ENCODE measurements around the gene DR1.

Gene DR1

DNA sequence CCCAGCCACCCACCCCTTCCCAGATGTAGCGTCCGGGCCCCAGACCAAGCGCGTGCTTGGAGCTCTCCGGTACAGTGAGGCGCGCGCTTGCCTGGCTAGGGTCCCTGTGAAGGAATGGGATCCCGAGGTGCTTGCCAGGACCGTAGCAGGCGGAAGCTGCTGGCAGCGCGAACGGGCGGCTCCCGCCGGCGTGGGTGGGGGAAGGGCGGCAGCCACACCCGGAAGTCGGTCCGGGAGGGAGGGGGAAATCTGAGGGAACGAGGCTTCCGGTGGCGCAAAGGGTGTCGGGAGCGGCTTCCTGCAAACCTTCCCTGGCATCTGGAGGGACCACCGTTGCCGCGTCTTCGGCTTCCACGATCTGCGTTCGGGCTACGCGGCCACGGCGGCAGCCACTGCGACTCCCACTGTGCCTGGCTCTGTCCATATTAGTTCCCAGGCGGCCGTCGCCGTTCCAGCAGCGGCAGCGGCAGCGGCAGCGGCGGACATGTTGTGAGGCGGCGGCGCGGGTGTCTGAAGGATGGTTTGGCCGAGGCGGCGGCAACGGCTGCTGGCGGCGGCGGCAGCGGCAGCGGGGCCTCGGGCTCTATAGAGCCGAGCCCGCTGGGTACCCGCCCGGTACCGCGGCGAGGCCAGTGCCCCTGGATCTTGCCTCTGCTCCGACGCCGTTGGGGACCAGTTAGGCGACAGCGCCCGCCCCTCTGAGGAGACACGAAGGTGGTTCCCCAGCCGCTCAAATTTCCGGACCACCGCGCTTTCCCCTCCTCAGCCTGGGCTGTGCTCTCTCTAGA is at the start of gene DR1:
Gene DR1, plus strand, starts transcription at position 275 of the 788 bp plus-strand sequence. CDS start 739 bp downstream, outside the sequence.
- H3K9ac ChIP-seq (ENCODE audit: low read depth, low read length) = peak within 1 kb of the TSS; percentile 93
- no peaks in the 10 kb centered on the region for H3K36me3 ChIP-seq (ENCODE audit: control insufficient read depth, insufficient read depth, low read length)
- H3K27me3 ChIP-seq (ENCODE audit: control insufficient read depth, insufficient read depth, low read length) = no peaks in the 10 kb centered on the region
- peaks cover 3% of the 10 kb centered on the region for H3K4me1 ChIP-seq (ENCODE audit: control insufficient read depth, insufficient read depth, low read length)
- H3K9me3 ChIP-seq (ENCODE audit: control insufficient read depth, insufficient read depth, low read length) = no peaks in the 10 kb centered on the region
- H3K4me3 ChIP-seq (ENCODE audit: low read depth, low read length) = peak within 1 kb of the TSS; percentile 85

DNA sequence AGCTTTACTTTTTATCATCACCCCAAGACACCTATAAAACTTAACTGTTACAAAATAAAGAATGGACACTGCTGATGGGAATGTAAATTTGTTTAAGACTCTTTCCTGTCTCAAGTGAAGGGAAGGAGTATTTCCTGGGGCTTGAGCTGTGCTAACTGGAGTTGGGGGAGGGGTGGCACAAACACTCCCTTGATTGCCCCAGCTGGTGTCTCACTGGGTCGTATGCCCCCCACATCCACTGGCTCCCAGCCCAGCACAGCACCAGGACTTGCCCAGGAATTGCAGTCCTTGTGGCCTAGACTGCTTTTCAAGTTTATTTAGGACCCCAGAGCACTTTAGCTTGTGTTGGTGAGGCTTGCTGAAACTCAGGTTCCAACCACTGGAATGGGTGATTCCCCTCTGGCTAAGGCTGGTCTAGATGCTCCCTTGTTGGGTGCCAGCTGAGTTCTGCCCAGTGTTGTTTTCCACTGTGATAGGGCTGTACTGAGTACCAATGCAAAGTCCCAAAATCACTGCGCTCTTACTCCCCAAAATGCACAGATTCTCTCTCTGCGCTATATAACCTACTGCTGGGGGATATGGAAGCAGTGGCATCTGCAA is 49.1 kb upstream of the DR1 start:
- Histone ChIP-seq H3K9me3 (ENCODE audit: control insufficient read depth, insufficient read depth, low read length) (no peaks in the 10 kb centered on the region), H3K4me3 (ENCODE audit: low read depth, low read length) (no peak overlapping the region), H3K4me1 (ENCODE audit: control insufficient read depth, insufficient read depth, low read length) (peaks cover 10% of the 10 kb centered on the region), H3K9ac (ENCODE audit: low read depth, low read length) (no peak overlapping the region), H3K36me3 (ENCODE audit: control insufficient read depth, insufficient read depth, low read length) (no peaks in the 10 kb centered on the region), H3K27me3 (ENCODE audit: control insufficient read depth, insufficient read depth, low read length) (no peaks in the 10 kb centered on the region)

DNA sequence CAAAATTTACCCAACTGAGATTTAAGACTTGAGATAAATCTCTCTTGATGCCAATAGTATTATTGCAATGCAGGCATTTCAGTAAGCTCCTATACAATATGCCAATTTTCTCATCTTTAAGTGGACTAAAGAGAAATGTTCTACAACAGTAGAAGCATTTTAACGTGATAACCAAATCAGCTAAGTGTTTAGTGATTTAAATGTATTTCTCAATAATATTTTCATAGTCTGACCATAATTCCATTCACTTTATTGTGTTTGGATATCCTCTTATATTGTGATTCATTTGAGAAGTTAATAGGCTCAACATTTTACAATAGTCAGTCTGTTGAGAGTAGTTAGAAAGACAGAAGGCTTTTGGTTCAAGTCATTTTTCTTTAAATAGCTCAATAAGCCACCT is 44.6 kb upstream of the DR1 start:
- Histone ChIP-seq H3K36me3 (ENCODE audit: control insufficient read depth, insufficient read depth, low read length) (no peaks in the 10 kb centered on the region), H3K9ac (ENCODE audit: low read depth, low read length) (no peak overlapping the region), H3K4me3 (ENCODE audit: low read depth, low read length) (no peak overlapping the region), H3K9me3 (ENCODE audit: control insufficient read depth, insufficient read depth, low read length) (no peaks in the 10 kb centered on the region), H3K4me1 (ENCODE audit: control insufficient read depth, insufficient read depth, low read length) (peaks cover 30% of the 10 kb centered on the region), H3K27me3 (ENCODE audit: control insufficient read depth, insufficient read depth, low read length) (no peaks in the 10 kb centered on the region)

GRCh38 chr1:93302078-93302477 is 43.6 kb upstream of the DR1 start:
- no peak overlapping the region for H3K4me3 ChIP-seq (ENCODE audit: low read depth, low read length)

DNA sequence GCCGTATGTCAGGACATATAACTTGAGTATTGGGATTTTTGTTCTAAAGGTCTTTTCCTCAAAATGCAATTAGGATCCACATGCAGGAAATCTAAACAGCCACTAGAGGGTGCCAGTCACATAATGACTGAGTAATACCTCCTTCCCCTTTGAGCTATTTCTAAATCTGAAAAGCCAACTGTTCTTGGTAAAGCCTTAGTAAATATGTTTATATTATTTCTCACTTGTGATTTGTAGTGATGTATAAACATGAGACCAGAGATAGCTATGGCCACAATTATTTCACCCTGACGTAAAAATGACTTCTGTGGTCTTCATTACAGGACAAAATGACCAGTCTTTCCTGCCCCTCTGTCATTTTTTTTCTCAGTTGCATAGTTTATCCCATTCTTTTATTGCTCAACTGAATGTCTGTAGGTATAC is 41.0 kb upstream of the DR1 start:
- Histone ChIP-seq H3K9me3 (ENCODE audit: control insufficient read depth, insufficient read depth, low read length) (no peaks in the 10 kb centered on the region), H3K4me3 (ENCODE audit: low read depth, low read length) (no peak overlapping the region), H3K4me1 (ENCODE audit: control insufficient read depth, insufficient read depth, low read length) (peaks cover 25% of the 10 kb centered on the region), H3K9ac (ENCODE audit: low read depth, low read length) (no peak overlapping the region), H3K27me3 (ENCODE audit: control insufficient read depth, insufficient read depth, low read length) (no peaks in the 10 kb centered on the region), H3K36me3 (ENCODE audit: control insufficient read depth, insufficient read depth, low read length) (no peaks in the 10 kb centered on the region)

More at GRCh38 chr1:93302078-93302477, 43.6 kb upstream of the DR1 start:
- Histone ChIP-seq H3K4me1 (ENCODE audit: control insufficient read depth, insufficient read depth, low read length) (peaks cover 25% of the 10 kb centered on the region), H3K9me3 (ENCODE audit: control insufficient read depth, insufficient read depth, low read length) (no peaks in the 10 kb centered on the region), H3K9ac (ENCODE audit: low read depth, low read length) (no peak overlapping the region), H3K27me3 (ENCODE audit: control insufficient read depth, insufficient read depth, low read length) (no peaks in the 10 kb centered on the region), H3K36me3 (ENCODE audit: control insufficient read depth, insufficient read depth, low read length) (no peaks in the 10 kb centered on the region)

DNA sequence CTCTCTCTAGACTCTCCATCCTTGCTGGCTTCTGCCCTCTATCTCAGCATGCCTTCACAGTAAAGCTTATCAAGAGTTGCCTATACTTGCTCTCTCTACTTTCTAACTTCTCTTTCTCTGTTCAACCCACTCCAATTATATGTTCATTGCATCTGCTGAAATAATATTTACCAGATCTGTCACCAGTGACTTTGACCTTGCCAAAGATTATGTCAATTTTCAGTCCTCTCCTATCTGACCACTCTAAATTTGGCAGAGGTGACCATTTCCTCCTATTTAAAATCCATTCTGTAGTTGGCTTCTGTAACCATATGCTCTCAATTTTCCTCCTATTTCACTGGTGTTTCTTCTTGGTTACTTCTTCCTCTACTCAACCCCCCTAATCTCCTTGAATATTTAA is 38.8 kb upstream of the DR1 start:
- no peaks in the 10 kb centered on the region for H3K36me3 ChIP-seq (ENCODE audit: control insufficient read depth, insufficient read depth, low read length)
- no peak overlapping the region for H3K4me3 ChIP-seq (ENCODE audit: low read depth, low read length)
- H3K27me3 ChIP-seq (ENCODE audit: control insufficient read depth, insufficient read depth, low read length) = no peaks in the 10 kb centered on the region
- peaks cover 17% of the 10 kb centered on the region for H3K4me1 ChIP-seq (ENCODE audit: control insufficient read depth, insufficient read depth, low read length)
- no peak overlapping the region for H3K9ac ChIP-seq (ENCODE audit: low read depth, low read length)
- H3K9me3 ChIP-seq (ENCODE audit: control insufficient read depth, insufficient read depth, low read length) = no peaks in the 10 kb centered on the region

DNA sequence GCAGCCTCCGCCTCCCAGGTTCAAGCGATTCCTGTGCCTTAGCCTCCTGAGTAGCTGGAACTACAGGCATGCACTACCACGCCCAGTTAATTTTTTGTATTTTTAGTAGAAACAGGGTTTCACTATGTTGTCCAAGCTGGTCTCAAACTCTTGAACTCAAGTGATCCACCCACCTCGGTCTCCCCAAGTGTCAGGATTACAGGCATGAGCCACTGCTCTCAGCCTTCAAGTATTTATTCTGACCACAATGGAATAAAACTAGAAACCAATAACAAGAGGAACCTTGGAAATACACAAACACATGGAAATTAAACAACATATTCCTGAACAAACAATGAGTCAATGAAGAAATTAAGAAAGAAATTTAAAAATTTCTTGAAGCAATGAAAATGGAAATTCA is 32.7 kb upstream of the DR1 start:
- H3K4me1 ChIP-seq (ENCODE audit: control insufficient read depth, insufficient read depth, low read length) = no peaks in the 10 kb centered on the region
- H3K27me3 ChIP-seq (ENCODE audit: control insufficient read depth, insufficient read depth, low read length) = no peaks in the 10 kb centered on the region

DNA sequence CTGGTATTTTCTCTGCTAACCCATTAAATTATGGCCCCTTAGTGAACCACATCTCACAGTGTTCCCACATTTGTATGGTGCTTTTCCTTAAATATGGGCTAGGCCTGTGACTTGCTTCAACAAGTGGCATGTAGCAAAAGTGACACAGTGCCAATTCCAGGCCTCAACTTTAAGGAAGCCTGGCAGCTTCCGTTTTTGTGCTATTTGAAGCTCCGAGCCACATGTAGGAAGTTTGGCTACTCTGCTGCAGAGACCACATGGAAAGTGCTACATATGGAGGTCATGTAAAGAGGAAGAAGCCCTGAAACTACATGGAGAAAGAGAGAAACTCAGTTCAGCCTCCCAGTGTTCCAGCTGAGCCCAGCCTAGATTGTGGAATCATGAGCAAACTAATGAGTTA is 28.5 kb upstream of the DR1 start:
- Histone ChIP-seq H3K9ac (ENCODE audit: low read depth, low read length) (no peak overlapping the region), H3K4me1 (ENCODE audit: control insufficient read depth, insufficient read depth, low read length) (no peaks in the 10 kb centered on the region), H3K9me3 (ENCODE audit: control insufficient read depth, insufficient read depth, low read length) (peaks cover 13% of the 10 kb centered on the region), H3K36me3 (ENCODE audit: control insufficient read depth, insufficient read depth, low read length) (no peaks in the 10 kb centered on the region), H3K4me3 (ENCODE audit: low read depth, low read length) (no peak overlapping the region), H3K27me3 (ENCODE audit: control insufficient read depth, insufficient read depth, low read length) (no peaks in the 10 kb centered on the region)

More for the DNA sequence above, 32.7 kb upstream of the DR1 start:
- no peaks in the 10 kb centered on the region for H3K36me3 ChIP-seq (ENCODE audit: control insufficient read depth, insufficient read depth, low read length)
- no peaks in the 10 kb centered on the region for H3K9me3 ChIP-seq (ENCODE audit: control insufficient read depth, insufficient read depth, low read length)
- no peak overlapping the region for H3K4me3 ChIP-seq (ENCODE audit: low read depth, low read length)
- H3K9ac ChIP-seq (ENCODE audit: low read depth, low read length) = no peak overlapping the region

DNA sequence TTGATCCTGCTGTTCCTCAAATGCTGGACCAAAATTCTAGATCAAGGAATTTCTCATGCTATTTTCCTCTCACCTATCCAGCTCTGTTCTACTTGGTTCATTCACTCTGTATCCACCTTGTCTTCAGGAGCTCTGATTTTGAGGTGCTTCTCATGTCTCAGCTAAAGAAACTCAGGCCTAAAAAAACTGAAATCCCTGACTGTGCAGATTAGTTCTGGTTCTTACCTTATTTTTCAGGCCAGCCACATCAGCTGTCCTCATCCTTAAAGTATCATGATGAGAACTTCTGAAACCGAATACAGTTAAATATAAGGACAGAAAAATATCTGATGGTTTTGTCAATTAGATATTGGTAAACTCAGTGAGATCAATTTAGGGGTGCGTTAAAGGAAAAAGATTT is 27.8 kb upstream of the DR1 start:
- no peak overlapping the region for H3K9ac ChIP-seq (ENCODE audit: low read depth, low read length)
- H3K4me3 ChIP-seq (ENCODE audit: low read depth, low read length) = no peak overlapping the region
- no peaks in the 10 kb centered on the region for H3K4me1 ChIP-seq (ENCODE audit: control insufficient read depth, insufficient read depth, low read length)
- no peaks in the 10 kb centered on the region for H3K27me3 ChIP-seq (ENCODE audit: control insufficient read depth, insufficient read depth, low read length)
- H3K36me3 ChIP-seq (ENCODE audit: control insufficient read depth, insufficient read depth, low read length) = no peaks in the 10 kb centered on the region
- peaks cover 13% of the 10 kb centered on the region for H3K9me3 ChIP-seq (ENCODE audit: control insufficient read depth, insufficient read depth, low read length)

DNA sequence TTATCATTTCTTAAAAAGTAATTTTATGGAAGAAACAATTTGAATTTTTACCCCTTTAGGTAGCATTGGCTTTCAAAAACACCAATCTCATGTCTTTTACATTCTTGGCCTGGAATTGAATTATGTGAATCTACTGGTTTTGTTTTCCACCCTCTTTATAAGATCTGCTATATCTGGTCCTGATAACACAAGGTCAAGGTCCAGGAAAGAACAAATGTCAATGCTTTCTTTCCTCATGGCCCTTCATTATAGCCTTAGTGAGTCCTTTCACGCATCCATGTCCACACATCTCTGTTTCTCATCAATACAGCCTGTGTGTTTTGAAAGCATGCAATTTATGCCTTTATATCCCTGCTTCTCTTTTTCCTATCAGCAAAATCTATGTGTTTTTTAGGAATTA is 24.0 kb upstream of the DR1 start:
- peaks cover 2% of the 10 kb centered on the region for H3K4me1 ChIP-seq (ENCODE audit: control insufficient read depth, insufficient read depth, low read length)
- H3K36me3 ChIP-seq (ENCODE audit: control insufficient read depth, insufficient read depth, low read length) = no peaks in the 10 kb centered on the region
- peaks cover 13% of the 10 kb centered on the region for H3K9me3 ChIP-seq (ENCODE audit: control insufficient read depth, insufficient read depth, low read length)
- H3K4me3 ChIP-seq (ENCODE audit: low read depth, low read length) = no peak overlapping the region
- H3K27me3 ChIP-seq (ENCODE audit: control insufficient read depth, insufficient read depth, low read length) = no peaks in the 10 kb centered on the region
- H3K9ac ChIP-seq (ENCODE audit: low read depth, low read length) = no peak overlapping the region

DNA sequence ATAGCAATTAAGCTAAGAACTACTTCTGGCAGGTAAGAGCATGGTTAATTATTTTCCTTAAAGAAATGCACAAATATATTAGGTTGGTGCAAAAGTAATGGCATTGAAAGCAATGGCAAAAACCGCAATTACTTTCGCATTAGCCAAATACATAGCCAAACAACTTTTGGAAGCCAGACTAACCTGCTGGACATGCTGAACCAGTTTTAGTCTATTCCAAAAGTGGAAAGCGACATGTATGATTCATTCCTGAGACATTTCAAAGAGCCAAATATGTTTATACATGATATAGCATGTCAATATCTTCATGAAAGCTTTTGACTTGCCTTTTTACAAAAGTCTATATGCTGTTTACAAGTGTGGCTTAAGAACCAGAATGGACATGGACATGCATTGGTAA is 23.4 kb upstream of the DR1 start:
- no peaks in the 10 kb centered on the region for H3K36me3 ChIP-seq (ENCODE audit: control insufficient read depth, insufficient read depth, low read length)
- no peak overlapping the region for H3K4me3 ChIP-seq (ENCODE audit: low read depth, low read length)
- H3K9ac ChIP-seq (ENCODE audit: low read depth, low read length) = no peak overlapping the region
- H3K27me3 ChIP-seq (ENCODE audit: control insufficient read depth, insufficient read depth, low read length) = no peaks in the 10 kb centered on the region
- peaks cover 2% of the 10 kb centered on the region for H3K4me1 ChIP-seq (ENCODE audit: control insufficient read depth, insufficient read depth, low read length)
- peaks cover 13% of the 10 kb centered on the region for H3K9me3 ChIP-seq (ENCODE audit: control insufficient read depth, insufficient read depth, low read length)

DNA sequence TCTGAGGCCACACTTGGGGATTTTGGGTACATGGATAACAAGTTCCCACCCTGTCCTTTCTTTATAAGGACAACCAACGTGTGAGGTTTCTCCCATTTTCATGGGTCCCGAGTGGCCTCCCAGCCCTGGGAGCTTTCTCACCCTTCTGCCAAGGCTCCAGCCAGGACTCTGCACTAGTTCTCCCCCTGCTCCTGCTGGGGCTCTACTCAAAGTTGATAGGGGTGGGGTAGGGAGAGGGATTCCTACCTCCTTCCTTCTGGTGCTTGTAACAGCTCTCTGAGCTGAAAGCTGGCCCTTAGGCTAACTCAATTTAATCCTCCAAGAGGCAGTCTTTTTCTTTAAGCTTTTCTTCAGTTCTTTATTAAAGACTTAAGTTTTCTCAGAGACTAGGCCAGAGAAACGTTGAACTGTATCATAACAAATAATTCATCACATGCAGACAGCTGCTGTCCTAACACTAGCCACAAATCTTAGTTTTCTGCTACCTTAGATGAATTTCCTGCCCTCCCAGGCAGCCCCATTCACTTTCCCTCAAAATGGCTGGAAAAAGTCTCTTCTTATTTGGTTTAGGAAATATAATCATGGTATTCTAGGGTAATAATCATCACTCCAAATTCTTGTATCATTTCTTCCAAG is 22.4 kb upstream of the DR1 start:
- no peak overlapping the region for H3K9ac ChIP-seq (ENCODE audit: low read depth, low read length)
- H3K4me1 ChIP-seq (ENCODE audit: control insufficient read depth, insufficient read depth, low read length) = peaks cover 2% of the 10 kb centered on the region
- no peaks in the 10 kb centered on the region for H3K27me3 ChIP-seq (ENCODE audit: control insufficient read depth, insufficient read depth, low read length)

More for the DNA sequence above, 22.4 kb upstream of the DR1 start:
- Histone ChIP-seq H3K4me3 (ENCODE audit: low read depth, low read length) (no peak overlapping the region), H3K9me3 (ENCODE audit: control insufficient read depth, insufficient read depth, low read length) (peaks cover 13% of the 10 kb centered on the region), H3K36me3 (ENCODE audit: control insufficient read depth, insufficient read depth, low read length) (no peaks in the 10 kb centered on the region)
